Omental fat pad (tissue), 4 donors: ENCODE measurements around the gene ACAD8. TPM values are rescaled to one million over a fixed set of nuclear protein-coding genes. Genes with fewer than 3 reads are reported as not detected.

Experiments
- ATAC-seq: fragments of 150-250 bp; one replicate; pipeline ENCODE4 v1.9.1; 2016; ENCODE audit warnings: mild to moderate bottlenecking, moderate library complexity; ENCODE audit not compliant: low FRiP score
- DNase-seq: peaks from one replicate; pipeline ENCODE4 v3.0.0-alpha.2; 2019; ENCODE audit warnings: low spot score
- total RNA-seq, 4 donors: library from RNA; depleted of rRNA; stranded (reverse); fragments of >200 nt; gene quantifications; one replicate each; pipeline ENCODE4 v1.1.0, GENCODE V29; 2016
- TF ChIP-seq, protein P1 (sequence below), 3 donors: fragments of 450-650 bp; IDR thresholded peaks; one replicate each; pipeline ENCODE4 v1.5.1; 2016 to 2017; ENCODE audit warnings: antibody characterized with exemption in 3 of 3, mild to moderate bottlenecking in 3 of 3, moderate library complexity in 2 of 3

The ACAD8 gene
- total RNA-seq, 4 donors from 2014 or later: 21.4 to 33.4 (median 28.2) TPM

DNA sequence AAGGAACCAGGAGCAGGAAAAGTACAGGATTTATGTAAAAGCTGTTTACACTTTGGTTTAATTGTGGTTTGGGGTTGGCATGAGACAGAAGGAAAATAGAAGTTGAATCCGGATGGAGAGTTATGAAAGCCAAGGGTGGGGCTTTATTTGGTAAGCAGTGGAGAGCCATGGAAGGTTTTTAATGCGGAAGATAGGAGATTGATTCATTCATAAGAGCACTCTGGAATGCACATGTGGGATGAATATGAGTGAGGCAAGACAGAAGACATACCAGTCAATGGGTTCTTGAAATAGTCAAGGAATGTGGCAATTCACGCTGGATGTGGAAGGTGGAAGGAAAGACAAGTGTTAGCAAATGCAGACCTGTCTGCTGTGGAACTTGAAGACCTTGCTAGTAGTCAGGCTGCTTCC lies 13.5 kb downstream of the ACAD8 start:
- peak; percentile 86 for ATAC-seq

DNA sequence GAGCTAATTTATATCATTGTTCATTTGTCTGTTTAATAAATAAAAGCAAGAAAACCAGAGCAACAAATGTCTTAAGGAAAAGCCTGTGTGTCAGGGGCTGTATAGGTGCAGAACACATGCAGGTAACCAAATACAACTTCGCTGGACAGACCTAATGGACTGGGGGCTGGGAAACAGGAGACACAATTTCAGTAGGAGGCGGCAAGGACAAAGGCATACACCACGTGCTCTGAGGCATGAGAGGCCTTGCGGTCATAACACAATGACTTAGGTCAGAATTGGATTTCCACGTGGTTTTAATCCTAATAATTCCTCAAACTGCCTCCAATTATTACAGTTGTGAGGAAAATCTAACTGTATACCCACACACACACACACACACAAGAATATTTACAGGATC lies 14.1 kb downstream of the ACAD8 start:
- DNase-seq (no peak), ATAC-seq (no peak)
- TF ChIP-seq, protein P1, sequence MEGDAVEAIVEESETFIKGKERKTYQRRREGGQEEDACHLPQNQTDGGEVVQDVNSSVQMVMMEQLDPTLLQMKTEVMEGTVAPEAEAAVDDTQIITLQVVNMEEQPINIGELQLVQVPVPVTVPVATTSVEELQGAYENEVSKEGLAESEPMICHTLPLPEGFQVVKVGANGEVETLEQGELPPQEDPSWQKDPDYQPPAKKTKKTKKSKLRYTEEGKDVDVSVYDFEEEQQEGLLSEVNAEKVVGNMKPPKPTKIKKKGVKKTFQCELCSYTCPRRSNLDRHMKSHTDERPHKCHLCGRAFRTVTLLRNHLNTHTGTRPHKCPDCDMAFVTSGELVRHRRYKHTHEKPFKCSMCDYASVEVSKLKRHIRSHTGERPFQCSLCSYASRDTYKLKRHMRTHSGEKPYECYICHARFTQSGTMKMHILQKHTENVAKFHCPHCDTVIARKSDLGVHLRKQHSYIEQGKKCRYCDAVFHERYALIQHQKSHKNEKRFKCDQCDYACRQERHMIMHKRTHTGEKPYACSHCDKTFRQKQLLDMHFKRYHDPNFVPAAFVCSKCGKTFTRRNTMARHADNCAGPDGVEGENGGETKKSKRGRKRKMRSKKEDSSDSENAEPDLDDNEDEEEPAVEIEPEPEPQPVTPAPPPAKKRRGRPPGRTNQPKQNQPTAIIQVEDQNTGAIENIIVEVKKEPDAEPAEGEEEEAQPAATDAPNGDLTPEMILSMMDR (IDR thresholded peaks at IDR 0.05): no peak

More for the DNA sequence above, 13.5 kb downstream of the ACAD8 start:
- TF ChIP-seq, protein P1 (IDR thresholded peaks at IDR 0.05): no peak
- DNase-seq: no peak

DNA sequence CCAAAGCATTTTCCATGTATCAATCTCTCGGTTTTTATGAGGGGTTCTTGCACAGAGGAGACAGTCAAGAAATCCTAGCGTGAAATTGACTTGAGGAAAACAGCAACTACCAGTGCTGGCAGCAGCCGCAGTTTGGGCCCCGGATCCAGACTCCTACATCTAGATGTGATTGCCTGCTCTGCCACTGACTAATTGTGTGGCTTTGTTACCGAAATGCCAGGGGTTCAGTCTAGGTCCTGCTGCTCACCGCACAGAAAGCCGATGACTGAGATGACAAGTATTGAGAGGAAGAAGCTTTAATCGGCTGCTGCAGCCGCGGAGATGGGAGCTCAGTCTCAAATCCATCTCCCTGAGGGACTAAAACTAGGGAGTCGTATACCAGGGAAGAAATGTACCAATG lies 14.6 kb downstream of the ACAD8 start:
- TF ChIP-seq, protein P1 (IDR thresholded peaks at IDR 0.05): no peak
- ATAC-seq (no peak), DNase-seq (no peak)

DNA sequence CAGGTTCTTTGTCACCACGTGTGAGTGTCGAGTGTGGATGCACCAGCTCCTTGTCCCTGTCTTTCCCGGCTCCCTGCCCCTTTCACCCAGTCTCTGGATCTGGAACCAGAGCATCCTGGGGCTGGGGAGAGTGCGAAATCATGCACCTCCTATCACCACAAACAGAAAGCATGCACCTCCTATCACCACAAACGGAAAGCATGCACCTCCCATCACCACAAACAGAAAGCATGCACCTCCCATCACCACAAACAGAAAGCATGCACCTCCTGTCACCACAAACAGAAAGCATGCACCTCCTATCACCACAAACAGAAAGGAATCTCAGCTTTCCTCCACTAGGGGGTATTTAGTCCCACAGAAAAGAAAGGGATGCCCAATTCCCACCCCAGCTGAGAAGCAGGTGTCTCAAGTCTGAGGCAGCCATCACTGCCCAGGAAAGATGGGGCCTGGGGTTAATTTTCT lies 16.9 kb downstream of the ACAD8 start:
- TF ChIP-seq, protein P1 (IDR thresholded peaks at IDR 0.05): no peak
- ATAC-seq: no peak
- DNase-seq: no peak

DNA sequence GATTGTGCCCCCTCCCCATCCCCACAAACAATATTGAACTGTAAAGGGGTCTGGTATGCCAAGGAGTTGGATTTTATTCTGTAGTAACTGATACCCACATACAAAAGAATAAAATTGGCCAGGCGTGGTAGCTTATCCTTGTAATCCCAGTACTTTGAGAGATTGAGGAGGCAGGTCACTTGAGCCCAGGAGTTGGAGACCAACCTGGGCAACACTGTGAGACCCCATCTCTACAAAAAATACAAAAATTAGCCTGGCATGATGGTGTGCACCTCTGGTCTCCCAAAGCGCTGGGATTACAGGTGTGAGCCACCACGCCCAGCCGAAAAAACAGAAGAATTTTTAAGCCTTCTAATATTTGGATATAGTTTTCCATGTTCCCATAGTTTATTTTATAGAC lies 18.6 kb downstream of the ACAD8 start:
- DNase-seq: no peak
- ATAC-seq: no peak
- TF ChIP-seq, protein P1 (IDR thresholded peaks at IDR 0.05): no peak

DNA sequence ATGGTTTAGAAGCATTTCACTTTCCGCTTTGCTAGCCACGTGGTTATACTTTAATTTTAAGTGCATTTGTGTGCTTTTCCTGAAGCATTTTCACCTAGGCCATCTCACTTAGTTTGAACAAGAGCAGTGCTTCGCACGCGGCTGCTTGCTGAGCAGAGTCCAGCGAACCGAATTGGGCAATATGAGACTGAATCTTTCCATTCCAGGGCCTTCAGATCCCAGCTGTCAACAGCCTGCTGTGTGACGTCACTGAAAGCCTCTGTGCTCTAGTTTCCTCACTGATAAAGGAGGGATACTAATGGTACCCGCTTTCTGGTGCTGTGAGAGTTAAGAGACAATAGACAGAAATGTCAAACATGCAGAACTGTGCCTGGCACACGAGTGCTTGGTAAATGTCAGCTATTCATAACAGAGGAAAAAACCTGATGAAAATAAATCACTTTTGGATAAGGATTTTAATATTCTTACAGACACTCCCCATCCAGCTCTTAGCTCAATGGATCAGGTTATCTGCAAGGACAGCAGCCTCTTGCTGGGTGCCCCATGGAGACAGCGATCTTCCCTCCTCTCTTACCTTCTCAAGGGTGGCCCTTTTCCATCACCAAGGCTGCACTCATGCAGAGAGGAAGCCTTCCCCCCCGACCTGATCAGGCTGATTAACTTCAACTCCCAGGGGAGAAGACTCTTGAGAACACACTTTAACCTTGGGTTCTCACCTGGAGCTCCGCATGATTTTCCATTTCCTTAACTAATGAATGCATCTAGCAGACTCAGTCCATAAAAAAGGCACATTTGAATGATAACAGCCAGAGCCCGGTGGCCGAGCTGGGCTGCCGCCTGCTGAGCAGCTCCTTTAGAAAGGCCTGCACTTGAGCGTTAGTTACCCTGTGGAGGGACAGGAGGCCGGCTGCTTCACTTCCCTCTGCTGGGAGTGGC lies 19.3 kb downstream of the ACAD8 start:
- no peak for DNase-seq
- TF ChIP-seq, protein P1 (IDR thresholded peaks at IDR 0.05): no peak
- ATAC-seq: no peak

DNA sequence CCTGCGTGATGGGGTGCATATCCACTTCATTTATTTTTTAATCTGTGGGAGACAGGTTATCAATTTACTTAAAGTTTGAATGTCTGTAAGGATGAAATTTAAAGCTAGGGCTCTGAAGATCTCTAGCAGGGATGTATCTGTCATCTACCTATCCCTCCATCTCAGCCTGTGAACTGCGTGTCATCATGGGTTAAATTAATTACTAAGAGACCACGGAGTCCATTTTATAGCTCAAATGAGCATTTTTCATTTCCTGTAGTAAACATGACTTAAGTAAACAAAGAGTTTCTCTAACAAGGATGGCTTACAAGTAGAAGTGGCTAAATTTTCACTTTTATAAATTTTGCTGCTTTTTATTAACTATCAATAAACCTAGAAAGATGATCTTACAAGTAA lies 19.9 kb downstream of the ACAD8 start:
- ATAC-seq (no peak), DNase-seq (no peak)
- TF ChIP-seq, protein P1 (IDR thresholded peaks at IDR 0.05): no peak
